Neural cell (in vitro differentiated cells): ENCODE data around the gene GEMIN4.

Experiments used
- CTCF ChIP-seq: fragments of 450-650 bp; IDR thresholded peaks from 2 replicates; pipeline ENCODE4 v1.5.1; 2014; ENCODE audit warnings: antibody characterized with exemption, mild to moderate bottlenecking, moderate library complexity; ENCODE audit not compliant: poor library complexity, severe bottlenecking
- EZH2 ChIP-seq: fragments of 200-600, 300-800 bp; shearing (Covaris generic), sonication (generic); IDR thresholded peaks from 2 replicates; pipeline ENCODE4 v1.6.1; 2014; ENCODE audit warnings: antibody characterized with exemption, low read length, borderline replicate concordance, mild to moderate bottlenecking; ENCODE audit not compliant: insufficient read depth, poor library complexity, severe bottlenecking
- POLR2AphosphoS5 ChIP-seq: IDR thresholded peaks from 2 replicates; pipeline ENCODE4 v1.6.1; 2012
- SMC3 ChIP-seq: fragments of 450-650 bp; conservative IDR thresholded peaks from 2 replicates; pipeline ENCODE4 v1.6.1; 2014; ENCODE audit warnings: antibody characterized with exemption, mild to moderate bottlenecking, moderate library complexity; ENCODE audit not compliant: poor library complexity
- TAF1 ChIP-seq: IDR thresholded peaks from 2 replicates; pipeline ENCODE4 v1.6.1; 2012; ENCODE audit warnings: low read depth

DNA sequence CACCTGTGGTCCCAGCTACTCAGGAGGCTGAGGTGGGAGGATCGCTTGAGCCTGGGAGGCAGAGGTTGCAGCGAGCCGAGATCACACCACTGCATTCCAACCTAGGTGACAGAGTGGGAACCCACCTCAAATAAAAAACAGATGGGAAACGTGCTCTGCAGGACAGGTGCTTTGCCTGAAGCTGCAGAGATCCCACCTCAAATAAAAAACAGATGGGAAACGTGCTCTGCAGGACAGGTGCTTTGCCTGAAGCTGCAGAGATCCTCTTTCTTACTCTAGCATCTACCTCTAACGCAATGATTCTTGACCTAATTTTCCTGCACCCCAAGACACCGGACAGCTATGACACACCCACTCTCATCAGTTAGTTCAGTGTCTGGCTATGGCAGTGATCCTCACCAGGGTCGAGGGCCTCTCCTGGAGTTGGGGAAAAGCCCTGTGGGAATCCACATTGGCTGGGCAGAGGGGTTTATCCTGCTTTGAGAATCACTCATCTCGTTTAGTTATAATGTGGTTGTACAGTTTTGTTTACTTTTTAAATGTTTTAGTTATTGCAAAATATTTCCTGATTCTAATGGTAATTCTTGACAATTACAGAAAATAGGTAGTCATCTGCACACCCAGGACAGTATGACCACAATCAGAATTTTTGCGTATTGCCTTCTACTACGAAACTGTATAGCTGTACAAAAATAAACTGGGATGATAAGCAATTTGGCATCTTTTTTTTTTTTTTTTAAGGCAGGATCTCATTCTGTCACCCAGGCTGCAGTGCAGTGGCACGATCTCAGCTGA, 48.8 kb downstream of the GEMIN4 start:
- TF ChIP-seq CTCF (no peak), TAF1 (no peak), SMC3 (no peak), EZH2 (no peak), POLR2AphosphoS5 (no peak)
